Measurements from ENCODE around the gene PRAC2.

Gene PRAC2

GRCh38 chr17:48723423-48724250, 652 bp downstream of the PRAC2 start:
- no peak for TF ChIP-seq CTCF (IDR thresholded peaks at IDR 0.05)

- peak; percentile 70 for TF ChIP-seq CTCF (IDR thresholded peaks at IDR 0.05)
Measured at GRCh38 chr17:48724251-48725003, 1.4 kb downstream of the PRAC2 start.

DNA sequence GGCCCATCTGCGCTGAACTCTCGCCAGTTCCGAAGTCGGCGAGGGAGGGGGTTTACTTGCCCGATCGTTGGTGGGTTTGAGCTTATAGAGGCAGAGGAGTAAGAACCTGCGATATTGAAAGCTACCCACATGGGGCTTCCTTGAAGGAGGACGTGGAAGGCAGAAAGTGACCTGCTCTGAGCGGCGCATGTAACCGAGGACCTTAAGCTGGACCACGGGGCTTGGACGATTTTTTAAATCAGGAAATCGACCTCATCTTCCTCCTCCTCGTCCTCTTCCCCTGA, 2.0 kb downstream of the PRAC2 start:
- no peak for TF ChIP-seq CTCF (IDR thresholded peaks at IDR 0.05)

- TF ChIP-seq CTCF (IDR thresholded peaks at IDR 0.05), result no peak
Measured at GRCh38 chr17:48725288-48726064, 2.5 kb downstream of the PRAC2 start.

- no peak for TF ChIP-seq CTCF (IDR thresholded peaks at IDR 0.05)
Measured at GRCh38 chr17:48726114-48726915, 3.3 kb downstream of the PRAC2 start.

DNA sequence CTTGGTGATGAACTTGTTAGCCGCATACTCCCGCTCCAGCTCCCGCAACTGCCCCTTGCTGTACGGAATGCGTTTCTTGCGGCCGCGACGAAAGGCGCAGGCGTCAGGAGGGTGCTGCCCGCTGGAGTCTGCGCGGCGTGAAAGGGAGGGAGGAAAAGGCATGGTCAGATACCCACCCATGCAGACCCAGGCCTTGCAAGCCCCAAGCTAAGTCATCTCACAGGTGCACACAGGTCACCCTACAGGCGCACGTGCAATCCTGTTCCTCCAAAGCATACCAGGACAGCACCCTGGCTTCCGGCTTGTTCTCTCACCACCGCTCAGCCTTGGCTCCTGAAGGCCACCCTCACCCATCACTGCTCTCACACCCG, 3.9 kb downstream of the PRAC2 start:
- TF ChIP-seq CTCF (IDR thresholded peaks at IDR 0.05), result no peak

Data from LNCAP (cell line).